ENCODE measurements around the gene PNPLA1.

Gene PNPLA1

GRCh38 chr6:36269834-36270705 lies at the start of gene PNPLA1:
PNPLA1 (plus strand) TSS chr6:36270060; CDS start chr6:36270460, 400 bp downstream.
- no peak for DNase-seq

- DNase-seq: no peak
These were observed 49.6 kb upstream of the PNPLA1 start for GRCh38 chr6:36220226-36220625.

GRCh38 chr6:36221674-36222073 lies 48.2 kb upstream of the PNPLA1 start:
- DNase-seq: no peak

GRCh38 chr6:36222924-36223323 lies 46.9 kb upstream of the PNPLA1 start:
- DNase-seq: no peak

- DNase-seq: no peak
These were observed 46.2 kb upstream of the PNPLA1 start for GRCh38 chr6:36223706-36224105.

- DNase-seq: no peak
These were observed 44.9 kb upstream of the PNPLA1 start for GRCh38 chr6:36224918-36225461.

GRCh38 chr6:36226438-36227047 lies 43.3 kb upstream of the PNPLA1 start:
- no peak for DNase-seq

GRCh38 chr6:36227379-36228228 lies 42.3 kb upstream of the PNPLA1 start:
- no peak for DNase-seq

GRCh38 chr6:36229223-36229622 lies 40.6 kb upstream of the PNPLA1 start:
- DNase-seq: no peak

GRCh38 chr6:36230371-36230770 lies 39.5 kb upstream of the PNPLA1 start:
- DNase-seq: no peak

GRCh38 chr6:36232172-36232571 lies 37.7 kb upstream of the PNPLA1 start:
- no peak for DNase-seq

- DNase-seq: no peak
These were observed 34.6 kb upstream of the PNPLA1 start for GRCh38 chr6:36235309-36235708.

GRCh38 chr6:36235862-36236261 lies 34.0 kb upstream of the PNPLA1 start:
- DNase-seq: no peak

GRCh38 chr6:36239774-36240173 lies 30.1 kb upstream of the PNPLA1 start:
- DNase-seq: no peak

GRCh38 chr6:36241728-36242127 lies 28.1 kb upstream of the PNPLA1 start:
- DNase-seq: peak; percentile 3

- no peak for DNase-seq
These were observed 27.7 kb upstream of the PNPLA1 start for GRCh38 chr6:36242161-36242560.

GRCh38 chr6:36242626-36243025 lies 27.2 kb upstream of the PNPLA1 start:
- no peak for DNase-seq

GRCh38 chr6:36243562-36244212 lies 26.2 kb upstream of the PNPLA1 start:
- DNase-seq: no peak

GRCh38 chr6:36244641-36245280 lies 25.1 kb upstream of the PNPLA1 start:
- no peak for DNase-seq

GRCh38 chr6:36245572-36246061 lies 24.2 kb upstream of the PNPLA1 start:
- DNase-seq: no peak

GRCh38 chr6:36246506-36247268 lies 23.2 kb upstream of the PNPLA1 start:
- DNase-seq: peak; percentile 7

Data from CD4-positive, alpha-beta T cell treated with Interferon gamma for 1 hour (primary cell).